Osteocyte (in vitro differentiated cells): ENCODE results near the gene SORBS1. TPM values are rescaled to one million over a fixed set of nuclear protein-coding genes. Genes with fewer than 3 reads are reported as not detected.

ENCODE experiments used
- DNase-seq: peaks from one replicate; pipeline ENCODE4 v3.0.0; 2021; ENCODE audit warnings: mixed read lengths; ENCODE audit not compliant: unreplicated experiment; ENCODE audit errors: extremely low spot score
- H3K27ac Mint-ChIP-seq: one replicate; pipeline ENCODE4 v1.8.0; 2021; ENCODE audit warnings: mild to moderate bottlenecking, mixed read lengths; ENCODE audit not compliant: unreplicated experiment
- H3K27me3 Mint-ChIP-seq: one replicate; pipeline ENCODE4 v1.8.0; 2021; ENCODE audit warnings: mixed read lengths; ENCODE audit not compliant: unreplicated experiment
- H3K36me3 Mint-ChIP-seq: one replicate; pipeline ENCODE4 v1.8.0; 2021; ENCODE audit warnings: mixed read lengths; ENCODE audit not compliant: unreplicated experiment
- H3K4me1 Mint-ChIP-seq: one replicate; pipeline ENCODE4 v1.8.0; 2021; ENCODE audit warnings: mixed read lengths; ENCODE audit not compliant: unreplicated experiment
- H3K4me3 Mint-ChIP-seq: one replicate; pipeline ENCODE4 v1.8.0; 2021; ENCODE audit warnings: mild to moderate bottlenecking, moderate library complexity, mixed read lengths; ENCODE audit not compliant: unreplicated experiment
- H3K9me3 Mint-ChIP-seq: one replicate; pipeline ENCODE4 v1.8.0; 2021; ENCODE audit warnings: mixed read lengths; ENCODE audit not compliant: unreplicated experiment
- CTCF ChIP-seq: fragments of 200-600 bp; sonication (generic); IDR thresholded peaks from 2 replicates; pipeline ENCODE4 v1.5.0; 2021; ENCODE audit warnings: antibody characterized with exemption, mild to moderate bottlenecking, moderate library complexity
- total RNA-seq: library from RNA; stranded (reverse); gene quantifications from 2 replicates; pipeline ENCODE4 v1.2.1, GENCODE V29; 2021

The SORBS1 gene
- total RNA-seq, 1 donor from 2014 or later: 1.7 TPM

GRCh38 chr10:95482501-95483233 lies 78.5 kb downstream of the SORBS1 start:
- H3K9me3 Mint-ChIP-seq: no peaks in the 10 kb centered on the region
- no peak for DNase-seq

GRCh38 chr10:95480901-95481491 lies 80.2 kb downstream of the SORBS1 start:
- no peaks in the 10 kb centered on the region for H3K36me3 Mint-ChIP-seq
- peaks cover 12% of the 10 kb centered on the region for H3K27me3 Mint-ChIP-seq
- no peaks in the 10 kb centered on the region for H3K4me1 Mint-ChIP-seq
- no peak for TF ChIP-seq CTCF
- no peak for DNase-seq
- no peak overlapping the region for H3K27ac Mint-ChIP-seq
- no peaks in the 10 kb centered on the region for H3K9me3 Mint-ChIP-seq
- H3K4me3 Mint-ChIP-seq: no peak overlapping the region

More at GRCh38 chr10:95482501-95483233, 78.5 kb downstream of the SORBS1 start:
- no peak overlapping the region for H3K27ac Mint-ChIP-seq
- peaks cover 4% of the 10 kb centered on the region for H3K27me3 Mint-ChIP-seq
- H3K4me3 Mint-ChIP-seq: no peak overlapping the region
- no peaks in the 10 kb centered on the region for H3K36me3 Mint-ChIP-seq
- no peak for TF ChIP-seq CTCF
- H3K4me1 Mint-ChIP-seq: no peaks in the 10 kb centered on the region

GRCh38 chr10:95480102-95480900 lies 80.9 kb downstream of the SORBS1 start:
- no peaks in the 10 kb centered on the region for H3K9me3 Mint-ChIP-seq
- no peak overlapping the region for H3K4me3 Mint-ChIP-seq
- H3K27me3 Mint-ChIP-seq: peaks cover 12% of the 10 kb centered on the region
- DNase-seq: no peak
- no peaks in the 10 kb centered on the region for H3K36me3 Mint-ChIP-seq
- TF ChIP-seq CTCF: no peak
- no peak overlapping the region for H3K27ac Mint-ChIP-seq
- H3K4me1 Mint-ChIP-seq: no peaks in the 10 kb centered on the region

GRCh38 chr10:95478935-95479334 lies 82.2 kb downstream of the SORBS1 start:
- Mint-ChIP-seq H3K4me1 (peaks cover 5% of the 10 kb centered on the region), H3K4me3 (no peak overlapping the region), H3K27ac (no peak overlapping the region), H3K36me3 (no peaks in the 10 kb centered on the region), H3K9me3 (no peaks in the 10 kb centered on the region), H3K27me3 (peaks cover 12% of the 10 kb centered on the region)
- no peak for DNase-seq
- TF ChIP-seq CTCF: no peak

GRCh38 chr10:95478185-95478584 lies 83.0 kb downstream of the SORBS1 start:
- no peak for DNase-seq
- no peaks in the 10 kb centered on the region for H3K9me3 Mint-ChIP-seq
- H3K27ac Mint-ChIP-seq: no peak overlapping the region
- peaks cover 12% of the 10 kb centered on the region for H3K27me3 Mint-ChIP-seq
- H3K4me1 Mint-ChIP-seq: peaks cover 6% of the 10 kb centered on the region
- no peak for TF ChIP-seq CTCF
- H3K4me3 Mint-ChIP-seq: no peak overlapping the region
- no peaks in the 10 kb centered on the region for H3K36me3 Mint-ChIP-seq
